NCI-H146 treated with DMSO at 0.1 percent for 48 hours (cell line): ENCODE data around the gene THBS1.

Experiments
- DNase-seq: peaks from one replicate; lab custom pipeline; 2025; ENCODE audit not compliant: unreplicated experiment; lab: John Stamatoyannopoulos, UW

THBS1 gene

DNA sequence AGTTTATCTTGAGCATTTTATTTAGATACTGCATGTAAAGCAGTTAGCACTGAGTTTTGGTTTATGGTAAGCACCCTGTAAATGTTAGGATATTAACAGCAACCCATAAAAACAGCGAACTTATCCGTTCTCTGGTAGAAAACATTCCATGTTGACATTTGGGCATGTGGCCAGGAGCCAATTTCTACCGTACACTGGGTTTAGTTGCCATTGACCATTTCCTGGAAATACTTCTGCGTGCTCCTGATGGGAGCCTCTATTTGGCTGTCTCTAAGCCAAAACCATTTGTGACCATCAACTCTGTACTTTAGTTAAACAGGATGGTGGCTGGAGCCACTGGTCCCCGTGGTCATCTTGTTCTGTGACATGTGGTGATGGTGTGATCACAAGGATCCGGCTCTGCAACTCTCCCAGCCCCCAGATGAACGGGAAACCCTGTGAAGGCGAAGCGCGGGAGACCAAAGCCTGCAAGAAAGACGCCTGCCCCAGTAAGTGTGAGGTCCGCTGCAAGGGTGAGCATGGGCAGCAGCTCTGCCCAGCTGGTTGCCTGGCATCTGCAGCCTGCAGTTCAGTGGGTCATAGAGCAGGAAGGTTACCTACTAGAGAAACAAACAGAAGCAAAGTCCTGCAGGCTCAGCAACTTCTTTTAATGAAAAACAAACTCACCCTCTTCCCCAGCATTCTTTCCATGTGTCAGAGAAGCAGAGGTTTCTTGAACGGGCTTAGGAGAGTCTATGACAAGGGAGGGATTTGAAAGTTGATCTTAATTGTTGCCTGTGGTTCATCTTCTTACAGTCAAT is 7.1 kb downstream of the THBS1 start:
- DNase-seq = no peak

DNA sequence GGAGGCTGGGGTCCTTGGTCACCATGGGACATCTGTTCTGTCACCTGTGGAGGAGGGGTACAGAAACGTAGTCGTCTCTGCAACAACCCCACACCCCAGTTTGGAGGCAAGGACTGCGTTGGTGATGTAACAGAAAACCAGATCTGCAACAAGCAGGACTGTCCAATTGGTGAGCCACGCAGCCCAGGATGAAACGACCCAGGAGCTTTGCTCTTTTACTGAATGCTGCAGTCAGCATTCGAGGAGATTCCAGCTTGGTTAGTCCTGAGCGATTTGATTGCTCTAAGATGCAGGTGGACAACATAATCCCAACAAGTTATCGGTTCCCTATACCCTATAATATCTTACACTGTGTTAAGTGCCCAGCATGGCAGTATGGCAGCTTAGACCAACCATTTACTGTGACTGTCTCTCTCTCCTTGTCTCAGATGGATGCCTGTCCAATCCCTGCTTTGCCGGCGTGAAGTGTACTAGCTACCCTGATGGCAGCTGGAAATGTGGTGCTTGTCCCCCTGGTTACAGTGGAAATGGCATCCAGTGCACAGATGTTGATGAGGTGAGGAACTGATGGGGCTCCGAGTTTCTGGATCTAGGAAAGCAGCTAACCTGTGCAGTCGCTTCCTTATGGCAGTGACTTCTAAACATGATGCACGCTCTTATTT is 7.8 kb downstream of the THBS1 start:
- DNase-seq = no peak

- DNase-seq = no peak
Measured at GRCh38 chr15:39589193-39589814, 8.4 kb downstream of the THBS1 start.

DNA sequence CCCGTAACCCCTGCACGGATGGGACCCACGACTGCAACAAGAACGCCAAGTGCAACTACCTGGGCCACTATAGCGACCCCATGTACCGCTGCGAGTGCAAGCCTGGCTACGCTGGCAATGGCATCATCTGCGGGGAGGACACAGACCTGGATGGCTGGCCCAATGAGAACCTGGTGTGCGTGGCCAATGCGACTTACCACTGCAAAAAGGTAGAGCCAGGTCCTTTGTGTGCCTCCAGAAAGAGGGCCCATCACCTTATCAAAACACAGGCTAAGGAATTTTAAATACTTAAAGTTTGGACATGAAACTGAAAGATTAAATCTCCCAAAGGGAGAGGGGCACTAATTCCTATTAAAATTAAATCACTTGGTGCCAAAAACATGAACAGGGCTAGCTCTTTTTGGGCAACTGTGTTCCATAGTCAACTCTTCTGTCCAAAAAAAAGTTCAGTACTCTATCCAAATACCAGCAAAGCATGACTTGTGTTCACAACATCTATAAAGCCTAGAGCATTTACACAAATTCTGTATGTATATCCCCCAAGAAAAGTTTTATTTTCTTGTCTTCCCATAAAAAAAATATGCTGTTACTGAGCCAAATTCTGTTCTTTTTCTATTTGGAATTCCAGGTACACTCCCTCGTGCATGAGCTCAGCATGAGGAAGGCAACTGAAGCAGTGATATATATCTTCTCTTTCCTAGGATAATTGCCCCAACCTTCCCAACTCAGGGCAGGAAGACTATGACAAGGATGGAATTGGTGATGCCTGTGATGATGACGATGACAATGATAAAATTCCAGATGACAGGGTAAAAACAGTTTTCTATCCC is 9.2 kb downstream of the THBS1 start:
- DNase-seq = no peak

DNA sequence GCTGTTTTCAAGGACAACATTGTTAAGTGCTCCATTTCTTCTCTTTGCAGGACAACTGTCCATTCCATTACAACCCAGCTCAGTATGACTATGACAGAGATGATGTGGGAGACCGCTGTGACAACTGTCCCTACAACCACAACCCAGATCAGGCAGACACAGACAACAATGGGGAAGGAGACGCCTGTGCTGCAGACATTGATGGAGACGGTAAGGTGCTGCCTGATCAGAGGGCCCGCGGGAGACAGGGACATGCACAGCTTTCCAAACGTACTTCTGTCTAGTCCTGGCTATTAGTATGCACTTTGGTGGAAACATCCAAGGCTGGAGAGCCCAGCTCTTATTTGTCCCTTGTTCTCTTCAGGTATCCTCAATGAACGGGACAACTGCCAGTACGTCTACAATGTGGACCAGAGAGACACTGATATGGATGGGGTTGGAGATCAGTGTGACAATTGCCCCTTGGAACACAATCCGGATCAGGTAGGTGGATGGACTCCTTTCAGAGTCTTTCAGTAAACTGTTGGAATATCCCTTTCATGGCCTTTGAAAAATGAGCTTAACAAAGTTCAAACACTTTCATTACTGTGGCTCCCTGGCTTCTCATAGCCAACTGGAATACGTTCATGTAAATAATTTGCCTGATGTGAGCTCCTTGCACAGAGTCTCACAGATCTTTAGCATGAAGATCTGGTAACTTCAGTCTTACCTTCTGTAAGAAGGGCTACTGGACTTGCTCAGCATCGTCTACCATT is 10.4 kb downstream of the THBS1 start:
- DNase-seq = no peak

DNA sequence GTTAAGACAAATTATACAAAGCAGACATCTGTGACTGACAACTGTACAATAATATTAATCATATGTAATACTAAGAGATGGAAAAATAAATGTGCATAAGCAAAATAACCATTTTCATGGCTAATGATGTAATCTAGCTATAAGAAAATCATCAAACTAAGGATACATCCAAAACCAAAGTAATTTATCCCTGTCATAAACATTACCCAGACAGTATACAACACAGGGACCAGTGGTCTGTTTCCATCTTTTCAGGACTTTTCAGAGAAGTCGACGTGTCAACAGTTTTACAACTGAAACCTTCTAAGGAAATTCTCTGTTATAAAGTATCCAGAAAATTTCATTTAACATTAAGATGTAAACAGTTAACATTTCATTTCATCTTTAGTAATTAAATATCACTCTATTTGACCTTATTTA is 11.0 kb downstream of the THBS1 start:
- no peak for DNase-seq

DNA sequence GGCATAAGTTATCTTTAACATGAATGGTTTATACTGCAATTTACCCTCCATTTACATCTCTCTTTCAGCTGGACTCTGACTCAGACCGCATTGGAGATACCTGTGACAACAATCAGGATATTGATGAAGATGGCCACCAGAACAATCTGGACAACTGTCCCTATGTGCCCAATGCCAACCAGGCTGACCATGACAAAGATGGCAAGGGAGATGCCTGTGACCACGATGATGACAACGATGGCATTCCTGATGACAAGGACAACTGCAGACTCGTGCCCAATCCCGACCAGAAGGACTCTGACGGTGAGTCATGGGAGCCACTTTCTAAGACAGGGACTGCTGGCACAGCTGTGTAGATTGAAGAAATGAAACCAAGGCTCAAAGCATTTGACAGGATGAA is 11.6 kb downstream of the THBS1 start:
- DNase-seq = no peak

- DNase-seq = no peak
Measured at GRCh38 chr15:39593071-39593655, 12.3 kb downstream of the THBS1 start.

GRCh38 chr15:39593656-39594445 is 13.0 kb downstream of the THBS1 start:
- no peak for DNase-seq

DNA sequence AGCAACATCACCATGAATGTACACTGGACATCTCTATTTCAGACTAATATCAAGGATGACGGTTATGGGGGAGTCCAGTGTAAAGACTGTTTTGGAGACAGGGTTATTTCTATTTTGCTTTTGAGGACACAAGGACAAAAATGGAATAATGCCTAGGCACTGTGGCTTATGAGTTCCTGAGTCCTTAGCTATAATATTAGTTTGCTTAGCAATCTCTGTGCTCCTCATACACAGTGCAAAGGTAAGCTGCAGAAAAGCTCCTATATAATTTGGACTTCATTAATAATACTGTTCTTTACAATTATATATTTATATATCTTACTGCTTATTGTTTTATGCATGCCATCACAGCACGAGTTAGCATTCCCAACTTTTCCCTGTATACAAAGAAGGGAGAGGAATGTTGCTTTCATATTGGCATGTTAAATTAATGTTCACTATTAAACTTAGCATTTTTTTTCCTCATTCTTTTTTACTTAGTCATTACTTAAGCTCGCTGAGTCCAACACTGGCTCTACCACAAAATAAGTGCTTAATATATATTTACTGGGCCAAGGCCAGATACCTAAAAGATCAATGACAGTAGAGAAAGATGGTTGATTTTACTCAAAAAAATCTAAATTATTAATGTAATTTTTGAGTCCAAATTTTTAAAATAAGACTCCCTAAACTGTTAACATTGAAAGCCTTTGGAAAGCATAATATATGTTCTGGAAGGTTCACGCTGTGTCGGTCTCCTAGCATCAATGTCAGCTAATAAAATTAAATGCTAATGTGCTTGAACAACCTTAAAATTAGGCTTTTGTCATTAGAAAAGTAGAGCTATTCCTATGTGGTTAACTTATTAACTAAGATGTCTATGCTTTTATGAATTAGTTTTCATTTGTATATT is 13.8 kb downstream of the THBS1 start:
- DNase-seq = no peak

- no peak for DNase-seq
Measured at GRCh38 chr15:39595338-39596221, 14.7 kb downstream of the THBS1 start.

DNA sequence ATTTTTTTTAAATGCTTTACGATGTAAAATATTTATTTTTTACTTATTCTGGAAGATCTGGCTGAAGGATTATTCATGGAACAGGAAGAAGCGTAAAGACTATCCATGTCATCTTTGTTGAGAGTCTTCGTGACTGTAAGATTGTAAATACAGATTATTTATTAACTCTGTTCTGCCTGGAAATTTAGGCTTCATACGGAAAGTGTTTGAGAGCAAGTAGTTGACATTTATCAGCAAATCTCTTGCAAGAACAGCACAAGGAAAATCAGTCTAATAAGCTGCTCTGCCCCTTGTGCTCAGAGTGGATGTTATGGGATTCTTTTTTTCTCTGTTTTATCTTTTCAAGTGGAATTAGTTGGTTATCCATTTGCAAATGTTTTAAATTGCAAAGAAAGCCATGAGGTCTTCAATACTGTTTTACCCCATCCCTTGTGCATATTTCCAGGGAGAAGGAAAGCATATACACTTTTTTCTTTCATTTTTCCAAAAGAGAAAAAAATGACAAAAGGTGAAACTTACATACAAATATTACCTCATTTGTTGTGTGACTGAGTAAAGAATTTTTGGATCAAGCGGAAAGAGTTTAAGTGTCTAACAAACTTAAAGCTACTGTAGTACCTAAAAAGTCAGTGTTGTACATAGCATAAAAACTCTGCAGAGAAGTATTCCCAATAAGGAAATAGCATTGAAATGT is 15.6 kb downstream of the THBS1 start:
- DNase-seq = no peak

- DNase-seq = no peak
Measured at GRCh38 chr15:39597336-39597735, 16.5 kb downstream of the THBS1 start.

- DNase-seq = no peak
Measured at GRCh38 chr15:39597751-39598185, 16.9 kb downstream of the THBS1 start.

GRCh38 chr15:39598186-39598850 is 17.4 kb downstream of the THBS1 start:
- DNase-seq = no peak
